K562 (cell line): Measurements from ENCODE around the gene CDH1. TPM values are rescaled to one million over a fixed set of nuclear protein-coding genes. Genes with fewer than 3 reads are reported as not detected.

Source experiments
- ATAC-seq: fragments of 200-7000 bp; cut with Tn5 transposase; 3 replicates; pipeline ENCODE4 v1.9.1; 2020; ENCODE audit warnings: moderate library complexity
- BruUV-seq: library from RNA; stranded (reverse); fragments of 400-500 nt; replicated peaks from 2 replicates; lab custom pipeline; 2021; lab: Mats Ljungman, UMichigan
- CTCF ChIA-PET: fragments of 300-600 bp; formaldehyde crosslinking; extraction: SDS; loops from one replicate; lab custom pipeline; 2021; ENCODE audit warnings: low intra/inter-chr PET ratio; lab: Yijun Ruan, JAX
- POLR2A ChIA-PET: fragments of 300-600, 350-650 bp; sonication (Branson Sonifier 250); formaldehyde crosslinking; extraction: SDS; loops from one replicate; lab custom pipeline; 2021; ENCODE audit warnings: antibody characterized with exemption, inconsistent platforms; lab: Yijun Ruan, JAX
- DNase-seq, 4 experiments: peaks; one replicate each; pipeline versions ENCODE4 v3.0.0 to v3.0.0-alpha.2; 2011 to 2018; ENCODE audit warnings: low spot score in 3 of 4, mixed read lengths in 3 of 4; ENCODE audit errors: extremely low read depth in 1 of 4
- FAIRE-seq: peaks from 2 replicates; lab custom pipeline; 2011; peaks lifted over from hg19 to GRCh38; lab: Jason Lieb, UNC
- H2AFZ ChIP-seq: 2 replicates; pipeline ENCODE4 v1.6.0; 2011; ENCODE audit warnings: low read depth, low read length, control low read depth, inconsistent platforms
- H3K27ac ChIP-seq: fragments of 200-600 bp; 3 replicates; pipeline ENCODE4 v1.8.0; 2011; ENCODE audit warnings: low read depth, mild to moderate bottlenecking, control low read depth, inconsistent platforms, low read length, moderate library complexity, mixed read lengths; ENCODE audit errors: extremely low read depth
- H3K27me3 ChIP-seq, 2 experiments: fragments of 300-600 bp in 1 of 2; 2 replicates in 1 of 2; 3 replicates in 1 of 2; pipeline versions ENCODE4 v1.6.0 to v1.8.0; 2011; ENCODE audit warnings: inconsistent platforms in 2 of 2, low read length in 2 of 2, mild to moderate bottlenecking in 1 of 2, mixed read lengths in 1 of 2, moderate library complexity in 1 of 2; ENCODE audit not compliant: control insufficient read depth in 2 of 2, insufficient read depth in 2 of 2
- H3K36me3 ChIP-seq: fragments of 300-600 bp; 3 replicates; pipeline ENCODE4 v1.8.0; 2011; ENCODE audit warnings: mild to moderate bottlenecking, low read length, inconsistent platforms; ENCODE audit not compliant: control insufficient read depth, insufficient read depth
- H3K4me1 ChIP-seq, 2 experiments: fragments of 200-600 bp in 1 of 2; replicated peaks in 1 of 2; 2 replicates in 1 of 2; 3 replicates in 1 of 2; pipeline versions ENCODE4 v1.5.1 to v1.8.0; 2011; ENCODE audit warnings: inconsistent platforms in 2 of 2, low read length in 2 of 2, mild to moderate bottlenecking in 1 of 2, mixed read lengths in 1 of 2, moderate library complexity in 1 of 2; ENCODE audit not compliant: control insufficient read depth in 2 of 2, insufficient read depth in 2 of 2
- H3K4me2 ChIP-seq: 2 replicates; pipeline ENCODE4 v1.6.1; 2011; ENCODE audit warnings: low read length, control low read depth, inconsistent platforms, mixed read lengths; ENCODE audit not compliant: insufficient read depth
- H3K4me3 ChIP-seq: fragments of 200-600 bp; sonication (generic), shearing (Covaris generic); 2 replicates; pipeline ENCODE4 v1.5.1; 2016; ENCODE audit warnings: control low read depth, inconsistent platforms
- H3K79me2 ChIP-seq: fragments of 200-600 bp; 3 replicates; pipeline ENCODE4 v1.8.0; 2011; ENCODE audit warnings: low read length, inconsistent platforms; ENCODE audit not compliant: control insufficient read depth, insufficient read depth
- H3K9ac ChIP-seq, 2 experiments: 2 replicates each; pipeline versions ENCODE4 v1.6.0 to v1.6.1; 2011; ENCODE audit warnings: low read depth in 2 of 2, low read length in 2 of 2, control low read depth in 1 of 2, inconsistent platforms in 1 of 2, mild to moderate bottlenecking in 1 of 2, mixed read lengths in 1 of 2; ENCODE audit not compliant: insufficient read depth in 1 of 2
- H3K9me1 ChIP-seq: one replicate; pipeline ENCODE4 v1.6.0; 2011; ENCODE audit warnings: inconsistent platforms, mild to moderate bottlenecking, low read length, moderate library complexity; ENCODE audit not compliant: control insufficient read depth, insufficient read depth
- H3K9me3 ChIP-seq: replicated peaks from 2 replicates; pipeline ENCODE4 v1.5.1; 2011; ENCODE audit warnings: low read depth, low read length, inconsistent platforms; ENCODE audit not compliant: control insufficient read depth, insufficient read depth
- H4K20me1 ChIP-seq: replicated peaks from 2 replicates; pipeline ENCODE4 v1.6.1; 2011; ENCODE audit warnings: low read length, inconsistent platforms, mixed read lengths; ENCODE audit not compliant: control insufficient read depth, insufficient read depth
- BCOR ChIP-seq: fragments of 450-650 bp; IDR thresholded peaks from 2 replicates; pipeline ENCODE4 v1.6.1; 2016
- BRF1 ChIP-seq: IDR thresholded peaks from 3 replicates; pipeline ENCODE4 v1.6.1; 2011; ENCODE audit warnings: borderline replicate concordance, mild to moderate bottlenecking; ENCODE audit not compliant: insufficient read length; ENCODE audit errors: extremely low read depth
- GABPB2 ChIP-seq: fragments of 250-450 bp; sonication (Bioruptor Pico); conservative IDR thresholded peaks from 2 replicates; pipeline ENCODE4 v1.5.1; 2021; ENCODE audit warnings: mild to moderate bottlenecking
- PHB ChIP-seq: fragments of 250-450 bp; sonication (Bioruptor Pico); IDR thresholded peaks from 2 replicates; pipeline ENCODE4 v1.5.0; 2021
- RBM25 ChIP-seq: fragments of 200-400 bp; formaldehyde crosslinking; IDR thresholded peaks from 2 replicates; pipeline ENCODE4 v1.6.1; 2018; ENCODE audit warnings: low read length, low read depth, moderate library complexity; ENCODE audit not compliant: severe bottlenecking
- TBP ChIP-seq: optimal IDR thresholded peaks from 2 replicates; pipeline ENCODE3; 2011; ENCODE audit warnings: low read depth, low read length, improper control_type of control experiment
- YY1 ChIP-seq, 3 experiments: IDR thresholded peaks; 2 replicates each; pipeline ENCODE4 v1.6.1; 2011; ENCODE audit warnings: low read length in 2 of 3, mild to moderate bottlenecking in 2 of 3, moderate library complexity in 2 of 3, borderline replicate concordance in 1 of 3, control low read depth in 1 of 3, low read depth in 1 of 3; ENCODE audit not compliant: insufficient read depth in 3 of 3, insufficient replicate concordance in 2 of 3, control insufficient read depth in 1 of 3, insufficient read length in 1 of 3; ENCODE audit errors: extremely low read depth in 1 of 3
- ZNF717 ChIP-seq: fragments of 250-450 bp; sonication (Bioruptor Pico); IDR thresholded peaks from 2 replicates; pipeline ENCODE4 v1.5.0; 2021
- ZNF79 ChIP-seq: fragments of 250-450 bp; sonication (Bioruptor Pico); IDR thresholded peaks from 2 replicates; pipeline ENCODE4 v1.4.0; 2020; ENCODE audit warnings: low read depth, mild to moderate bottlenecking, moderate library complexity
- ZSCAN29 ChIP-seq: fragments of 450-650 bp; IDR thresholded peaks from 2 replicates; pipeline ENCODE4 v1.6.1; 2017
- WGBS: fragments of 100-300 bp; shearing (Covaris generic); methylation state at CpG from one replicate; pipeline ENCODE4 v1.1.6; 2016; ENCODE audit warnings: low coverage, mixed read lengths; ENCODE audit not compliant: insufficient coverage; ENCODE audit errors: missing lambda C conversion rate; 5-methylcytosine and 5-hydroxymethylcytosine counted together
- in situ Hi-C: fragments of 300-500 bp; cut with MboI; formaldehyde crosslinking; loops from 4 replicates; pipeline ENCODE4 v1.15.0; 2018; ENCODE audit warnings: inconsistent platforms, mixed read lengths
- intact Hi-C: fragments of 100-400 bp; cut with micrococcal nuclease; formaldehyde crosslinking; loops from 2 replicates; pipeline ENCODE4 v1.14.2; 2022
- polyA plus RNA-seq, 8 experiments: library from polyadenylated mRNA; depleted of rRNA in 4 of 8; stranded (reverse) in 5 of 8; unstranded in 3 of 8; fragments of >200 nt; fragmentation: Nextera tagmentation in 2 of 8; fragmentation: Illumina TruSeq in 1 of 8; extraction: Ambion mirVana in 2 of 8; extraction: Trizol in 1 of 8; gene quantifications; 2 replicates each; pipeline versions ENCODE4 v1.2.1 to v1.2.3, GENCODE V29; 2011 to 2014; ENCODE audit warnings: inconsistent platforms in 1 of 8, missing spikeins in 1 of 8
- total RNA-seq, 7 experiments: library from RNA; depleted of rRNA in 6 of 7; stranded (reverse); fragments of >200 nt in 6 of 7; fragmentation: Illumina TruSeq in 2 of 7; extraction: Trizol in 2 of 7; gene quantifications; 2 replicates each; pipeline versions ENCODE4 v1.2.1 to v1.2.3, GENCODE V29; 2011 to 2021; ENCODE audit warnings: low replicate concordance in 1 of 7
- TF ChIP-seq, protein P1 (sequence below): fragments of 200-800 bp; sonication (Bioruptor generic); IDR thresholded peaks from 2 replicates; pipeline ENCODE4 v1.6.1; 2017; ENCODE audit warnings: missing genetic modification characterization, missing compliant biosample characterization
- TF ChIP-seq, protein P2 (sequence below): sonication (generic); formaldehyde crosslinking; IDR thresholded peaks from 2 replicates; pipeline ENCODE4 v1.5.0; 2020; ENCODE audit warnings: missing genetic modification reagents
- TF ChIP-seq, protein P3 (sequence below): sonication (generic); formaldehyde crosslinking; IDR thresholded peaks from 2 replicates; pipeline ENCODE4 v1.8.0; 2023; ENCODE audit warnings: mild to moderate bottlenecking, missing genetic modification reagents
- TF ChIP-seq, protein P4 (sequence below): fragments of 250-450 bp; sonication (Bioruptor Pico); IDR thresholded peaks from 2 replicates; pipeline ENCODE4 v1.8.0; 2021; ENCODE audit warnings: moderate library complexity, mild to moderate bottlenecking, inconsistent platforms
- TF ChIP-seq, protein P5 (sequence below): fragments of 450-650 bp; formaldehyde crosslinking; IDR thresholded peaks from 2 replicates; pipeline ENCODE4 v1.4.0; 2020; ENCODE audit warnings: mild to moderate bottlenecking

Gene CDH1
- total and polyA plus RNA-seq, 9 of the 15 experiments (the other 6 are each of a cell fraction or from before 2014, with no cell fraction given): 0.01 to 0.69 TPM; not detected in 7

DNA sequence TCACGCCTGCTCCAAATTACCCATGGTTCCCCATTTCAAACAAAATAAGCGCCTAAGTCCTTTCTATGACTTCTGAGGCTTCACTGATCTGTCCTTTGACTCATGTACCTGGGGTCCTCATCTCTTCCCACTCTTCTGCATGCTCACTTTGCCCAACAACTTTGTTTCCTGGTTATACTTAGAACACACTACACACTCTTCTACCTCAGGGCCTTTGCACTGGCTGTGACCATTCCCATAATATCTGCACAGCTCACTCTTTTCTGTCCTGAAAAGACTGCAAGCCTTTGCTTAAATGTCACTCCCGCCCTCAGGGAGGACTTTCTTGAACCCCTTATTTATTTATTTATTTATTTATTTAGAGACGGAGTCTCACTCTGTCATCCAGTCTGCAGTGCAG lies 14.1 kb downstream of the CDH1 start:
- intact Hi-C loops (no loop called here), in situ Hi-C loops (no loop called here)
- H3K4me2 ChIP-seq: no peak overlapping the region
- FAIRE-seq (no peak), ATAC-seq (no peak), DNase-seq (no peak)
- WGBS: 74% methylated on average over 4 of the region's 4 CpGs
- POLR2A ChIA-PET: interaction anchor here (0.7 kb wide), 1 partner anchor 17 kb away, joined by 3 read pairs; no protein-coding TSS in a partner anchor
- H3K9me1 ChIP-seq: no peaks in the 10 kb centered on the region
- TF ChIP-seq ZSCAN29 (no peak), ZNF717 (no peak), TBP (no peak), RBM25 (peak; percentile 67), BCOR (peak; percentile 52), ZNF79 (CRISPR knock-in tag) (no peak), YY1 (IDR thresholded peaks at IDR 0.05; ENCODE audit: borderline replicate concordance in 1 of 3, control insufficient read depth in 1 of 3, extremely low read depth in 1 of 3, insufficient read depth in 3 of 3, insufficient read length in 1 of 3, insufficient replicate concordance in 2 of 3, low read depth in 1 of 3, low read length in 2 of 3) (no peak), GABPB2 (no peak), BRF1 (no peak), PHB (CRISPR knock-in tag) (no peak)
- TF ChIP-seq, protein P1, sequence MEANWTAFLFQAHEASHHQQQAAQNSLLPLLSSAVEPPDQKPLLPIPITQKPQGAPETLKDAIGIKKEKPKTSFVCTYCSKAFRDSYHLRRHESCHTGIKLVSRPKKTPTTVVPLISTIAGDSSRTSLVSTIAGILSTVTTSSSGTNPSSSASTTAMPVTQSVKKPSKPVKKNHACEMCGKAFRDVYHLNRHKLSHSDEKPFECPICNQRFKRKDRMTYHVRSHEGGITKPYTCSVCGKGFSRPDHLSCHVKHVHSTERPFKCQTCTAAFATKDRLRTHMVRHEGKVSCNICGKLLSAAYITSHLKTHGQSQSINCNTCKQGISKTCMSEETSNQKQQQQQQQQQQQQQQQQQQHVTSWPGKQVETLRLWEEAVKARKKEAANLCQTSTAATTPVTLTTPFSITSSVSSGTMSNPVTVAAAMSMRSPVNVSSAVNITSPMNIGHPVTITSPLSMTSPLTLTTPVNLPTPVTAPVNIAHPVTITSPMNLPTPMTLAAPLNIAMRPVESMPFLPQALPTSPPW (CRISPR knock-in tag): no peak
- TF ChIP-seq, protein P2, sequence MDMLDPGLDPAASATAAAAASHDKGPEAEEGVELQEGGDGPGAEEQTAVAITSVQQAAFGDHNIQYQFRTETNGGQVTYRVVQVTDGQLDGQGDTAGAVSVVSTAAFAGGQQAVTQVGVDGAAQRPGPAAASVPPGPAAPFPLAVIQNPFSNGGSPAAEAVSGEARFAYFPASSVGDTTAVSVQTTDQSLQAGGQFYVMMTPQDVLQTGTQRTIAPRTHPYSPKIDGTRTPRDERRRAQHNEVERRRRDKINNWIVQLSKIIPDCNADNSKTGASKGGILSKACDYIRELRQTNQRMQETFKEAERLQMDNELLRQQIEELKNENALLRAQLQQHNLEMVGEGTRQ (CRISPR knock-in tag): no peak
- TF ChIP-seq, protein P3, sequence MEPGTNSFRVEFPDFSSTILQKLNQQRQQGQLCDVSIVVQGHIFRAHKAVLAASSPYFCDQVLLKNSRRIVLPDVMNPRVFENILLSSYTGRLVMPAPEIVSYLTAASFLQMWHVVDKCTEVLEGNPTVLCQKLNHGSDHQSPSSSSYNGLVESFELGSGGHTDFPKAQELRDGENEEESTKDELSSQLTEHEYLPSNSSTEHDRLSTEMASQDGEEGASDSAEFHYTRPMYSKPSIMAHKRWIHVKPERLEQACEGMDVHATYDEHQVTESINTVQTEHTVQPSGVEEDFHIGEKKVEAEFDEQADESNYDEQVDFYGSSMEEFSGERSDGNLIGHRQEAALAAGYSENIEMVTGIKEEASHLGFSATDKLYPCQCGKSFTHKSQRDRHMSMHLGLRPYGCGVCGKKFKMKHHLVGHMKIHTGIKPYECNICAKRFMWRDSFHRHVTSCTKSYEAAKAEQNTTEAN (CRISPR knock-in tag): no peak
- TF ChIP-seq, protein P4, sequence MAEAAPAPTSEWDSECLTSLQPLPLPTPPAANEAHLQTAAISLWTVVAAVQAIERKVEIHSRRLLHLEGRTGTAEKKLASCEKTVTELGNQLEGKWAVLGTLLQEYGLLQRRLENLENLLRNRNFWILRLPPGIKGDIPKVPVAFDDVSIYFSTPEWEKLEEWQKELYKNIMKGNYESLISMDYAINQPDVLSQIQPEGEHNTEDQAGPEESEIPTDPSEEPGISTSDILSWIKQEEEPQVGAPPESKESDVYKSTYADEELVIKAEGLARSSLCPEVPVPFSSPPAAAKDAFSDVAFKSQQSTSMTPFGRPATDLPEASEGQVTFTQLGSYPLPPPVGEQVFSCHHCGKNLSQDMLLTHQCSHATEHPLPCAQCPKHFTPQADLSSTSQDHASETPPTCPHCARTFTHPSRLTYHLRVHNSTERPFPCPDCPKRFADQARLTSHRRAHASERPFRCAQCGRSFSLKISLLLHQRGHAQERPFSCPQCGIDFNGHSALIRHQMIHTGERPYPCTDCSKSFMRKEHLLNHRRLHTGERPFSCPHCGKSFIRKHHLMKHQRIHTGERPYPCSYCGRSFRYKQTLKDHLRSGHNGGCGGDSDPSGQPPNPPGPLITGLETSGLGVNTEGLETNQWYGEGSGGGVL: no peak
- TF ChIP-seq, protein P5, sequence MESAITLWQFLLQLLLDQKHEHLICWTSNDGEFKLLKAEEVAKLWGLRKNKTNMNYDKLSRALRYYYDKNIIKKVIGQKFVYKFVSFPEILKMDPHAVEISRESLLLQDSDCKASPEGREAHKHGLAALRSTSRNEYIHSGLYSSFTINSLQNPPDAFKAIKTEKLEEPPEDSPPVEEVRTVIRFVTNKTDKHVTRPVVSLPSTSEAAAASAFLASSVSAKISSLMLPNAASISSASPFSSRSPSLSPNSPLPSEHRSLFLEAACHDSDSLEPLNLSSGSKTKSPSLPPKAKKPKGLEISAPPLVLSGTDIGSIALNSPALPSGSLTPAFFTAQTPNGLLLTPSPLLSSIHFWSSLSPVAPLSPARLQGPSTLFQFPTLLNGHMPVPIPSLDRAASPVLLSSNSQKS: no peak
- no peaks in the 10 kb centered on the region for H3K36me3 ChIP-seq
- H3K79me2 ChIP-seq: no peaks in the 10 kb centered on the region
- no TSS peak for BruUV-seq
- no peak overlapping the region for H3K27ac ChIP-seq
- H3K4me1 ChIP-seq: peaks cover 0 to 8% of the 10 kb centered on the region in 2 experiments; a peak in 2 of 5 replicates
- H3K27me3 ChIP-seq: no peaks in the 10 kb centered on the region
- H3K9me3 ChIP-seq: no peaks in the 10 kb centered on the region
- CTCF ChIA-PET: no interaction called here
- H4K20me1 ChIP-seq: no peaks in the 10 kb centered on the region
- H3K9ac ChIP-seq: no peak overlapping the region
- no peak overlapping the region for H2AFZ ChIP-seq
- H3K4me3 ChIP-seq: no peak overlapping the region
